Activated CD4-positive, alpha-beta T cell treated with anti-CD3 and anti-CD28 coated beads, Interleukin-2, amount 50 U/mL, for 24 hours (primary cell): ENCODE results near the gene KRTAP5-5.
"Not testable (repeated sequence)": the region's sequence is repeated elsewhere in the genome, so short reads cannot be mapped to it uniquely, and the experiment has no call there.

Experiments used
- DNase-seq, 2 donors: peaks; one replicate each; pipeline ENCODE4 v3.0.0-alpha.2; 2020; ENCODE audit warnings: low read depth in 1 of 2, low spot score in 1 of 2

The KRTAP5-5 gene, protein sequence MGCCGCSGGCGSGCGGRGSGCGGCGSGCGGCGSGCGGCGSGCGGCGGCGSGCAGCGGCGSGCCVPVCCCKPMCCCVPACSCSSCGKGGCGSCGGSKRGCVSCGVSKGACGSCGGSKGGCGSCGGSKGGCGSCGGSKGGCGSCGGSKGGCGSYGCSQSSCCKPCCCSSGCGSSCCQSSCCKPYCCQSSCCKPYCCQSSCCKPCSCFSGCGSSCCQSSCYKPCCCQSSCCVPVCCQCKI

DNA sequence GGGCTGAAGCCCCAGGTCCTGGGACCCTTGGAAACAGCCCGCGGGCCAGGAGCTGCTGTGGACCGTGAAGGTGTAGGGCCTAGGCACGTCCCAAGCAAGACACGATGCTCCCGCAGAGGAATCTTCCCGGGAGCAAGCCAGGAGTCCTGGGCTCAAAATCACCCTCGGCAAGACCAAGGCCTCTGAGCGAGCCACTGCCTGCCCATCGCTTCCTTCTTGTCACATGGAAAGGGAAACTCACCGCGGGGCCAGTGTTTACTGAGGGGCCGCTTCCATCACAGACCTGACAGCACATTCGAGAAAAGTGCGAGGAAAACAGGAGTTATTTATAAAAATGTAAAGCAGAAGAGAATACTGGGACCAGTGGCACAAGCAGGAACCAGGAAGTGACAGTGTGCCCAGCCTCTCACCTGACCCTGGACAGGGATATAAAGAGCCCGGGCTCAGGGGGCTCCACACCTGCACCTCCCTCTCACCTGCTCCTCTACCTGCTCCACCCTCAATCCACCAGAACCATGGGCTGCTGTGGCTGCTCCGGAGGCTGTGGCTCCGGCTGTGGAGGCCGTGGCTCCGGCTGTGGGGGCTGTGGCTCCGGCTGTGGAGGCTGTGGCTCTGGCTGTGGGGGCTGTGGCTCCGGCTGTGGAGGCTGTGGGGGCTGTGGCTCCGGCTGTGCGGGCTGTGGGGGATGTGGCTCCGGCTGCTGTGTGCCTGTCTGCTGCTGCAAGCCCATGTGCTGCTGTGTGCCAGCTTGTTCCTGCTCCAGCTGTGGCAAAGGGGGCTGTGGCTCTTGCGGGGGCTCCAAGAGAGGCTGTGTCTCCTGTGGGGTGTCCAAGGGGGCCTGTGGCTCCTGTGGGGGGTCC, at the start of gene KRTAP5-5:
Gene KRTAP5-5, plus strand, starts transcription at position 450 of the 860 bp plus-strand sequence. Its CDS starts 66 bp downstream, at position 516.
- no peak for DNase-seq

DNA sequence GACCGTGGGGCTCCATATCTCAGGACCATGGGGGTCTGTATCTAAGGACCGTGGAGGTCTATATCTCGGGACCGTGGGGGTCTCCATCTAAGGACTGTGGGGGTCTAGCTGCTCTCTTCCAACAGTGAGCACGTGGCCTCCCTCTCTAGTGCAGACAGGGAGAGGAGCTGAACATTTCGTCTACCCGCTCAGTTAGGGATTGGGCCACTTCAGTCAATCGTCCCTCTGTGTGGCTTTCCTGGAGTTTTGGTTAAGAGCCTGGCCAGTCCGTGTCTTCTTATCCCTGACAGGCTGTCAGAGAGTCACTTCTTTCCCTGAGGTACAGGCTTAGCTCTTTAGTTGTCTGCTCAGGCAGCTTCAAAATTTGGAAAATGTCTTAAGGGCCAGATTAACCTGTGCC, 47.6 kb upstream of the KRTAP5-5 start:
- no peak for DNase-seq

DNA sequence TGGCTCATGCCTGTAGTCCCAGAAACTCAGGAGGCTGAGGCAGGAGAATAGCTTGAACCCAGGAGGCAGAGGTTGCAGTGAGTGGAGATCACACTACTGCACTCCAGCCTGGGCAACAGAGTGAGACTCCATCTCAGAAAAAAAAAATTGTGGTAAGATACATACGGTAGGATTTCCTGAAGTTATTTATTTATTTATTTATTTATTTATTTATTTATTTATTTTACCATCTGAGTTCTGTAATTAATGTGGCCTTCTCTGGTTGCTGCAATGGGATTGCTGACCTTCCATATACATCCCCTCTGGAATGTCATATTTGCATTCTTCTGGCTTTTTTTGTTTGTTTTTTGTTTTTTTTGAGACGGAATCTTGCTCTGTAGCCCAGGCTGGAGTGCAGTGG, 46.7 kb upstream of the KRTAP5-5 start:
- DNase-seq = not testable (repeated sequence)

DNA sequence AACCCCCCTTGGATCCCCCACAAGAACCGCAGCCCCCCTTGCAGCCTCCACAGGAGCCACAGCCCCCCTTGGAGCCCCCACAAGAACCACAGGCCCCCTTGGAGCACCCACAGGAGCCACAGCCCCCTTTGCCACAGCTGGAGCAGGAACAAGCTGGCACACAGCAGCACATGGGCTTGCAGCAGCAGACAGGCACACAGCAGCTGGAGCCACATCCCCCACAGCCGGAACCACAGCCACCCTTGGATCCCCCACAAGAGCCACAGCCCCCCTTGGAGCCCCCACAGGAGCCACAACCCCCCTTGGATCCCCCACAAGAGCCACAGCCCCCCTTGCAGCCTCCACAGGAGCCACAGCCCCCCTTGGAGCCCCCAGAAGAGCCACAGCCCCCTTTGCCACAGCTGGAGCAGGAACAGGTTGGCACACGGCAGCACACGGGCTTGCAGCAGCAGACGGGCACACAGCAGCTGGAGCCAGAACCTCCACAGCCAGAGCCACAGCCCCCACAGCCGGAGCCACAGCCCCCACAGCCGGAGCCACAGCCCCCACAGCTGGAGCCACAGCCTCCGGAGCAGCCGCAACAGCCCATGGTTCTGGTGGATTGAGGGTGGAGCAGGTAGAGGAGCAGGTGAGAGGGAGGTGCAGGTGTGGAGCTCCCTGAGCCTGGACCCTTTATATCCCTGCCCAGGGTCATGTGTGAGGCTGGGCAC, 44.8 kb upstream of the KRTAP5-5 start, which contains the start of gene KRTAP5-1:
Gene KRTAP5-1, minus strand, starts transcription at position 623 of the 710 bp plus-strand sequence. Its CDS starts 34 bp downstream, at position 589.
- not testable (repeated sequence) for DNase-seq

DNA sequence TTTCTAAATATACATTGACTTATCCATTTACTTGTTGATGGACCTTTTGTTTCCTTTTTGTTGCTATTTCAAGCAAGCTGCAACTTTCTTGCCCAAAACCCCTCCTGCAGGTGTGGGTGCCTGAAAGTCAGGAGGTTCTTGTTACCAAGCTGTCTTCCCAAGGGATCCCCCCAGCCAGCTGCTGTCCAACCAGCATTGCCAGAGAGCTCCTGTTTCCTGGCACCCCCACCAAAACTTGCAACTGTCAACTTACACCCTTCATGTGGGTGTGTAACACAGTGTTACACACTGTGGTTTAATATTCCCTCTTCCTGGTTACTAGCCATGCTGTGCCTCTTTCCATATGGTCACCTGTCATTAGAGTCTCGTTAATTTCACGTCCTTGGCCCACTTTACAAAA, 42.9 kb upstream of the KRTAP5-5 start:
- DNase-seq = no peak

DNA sequence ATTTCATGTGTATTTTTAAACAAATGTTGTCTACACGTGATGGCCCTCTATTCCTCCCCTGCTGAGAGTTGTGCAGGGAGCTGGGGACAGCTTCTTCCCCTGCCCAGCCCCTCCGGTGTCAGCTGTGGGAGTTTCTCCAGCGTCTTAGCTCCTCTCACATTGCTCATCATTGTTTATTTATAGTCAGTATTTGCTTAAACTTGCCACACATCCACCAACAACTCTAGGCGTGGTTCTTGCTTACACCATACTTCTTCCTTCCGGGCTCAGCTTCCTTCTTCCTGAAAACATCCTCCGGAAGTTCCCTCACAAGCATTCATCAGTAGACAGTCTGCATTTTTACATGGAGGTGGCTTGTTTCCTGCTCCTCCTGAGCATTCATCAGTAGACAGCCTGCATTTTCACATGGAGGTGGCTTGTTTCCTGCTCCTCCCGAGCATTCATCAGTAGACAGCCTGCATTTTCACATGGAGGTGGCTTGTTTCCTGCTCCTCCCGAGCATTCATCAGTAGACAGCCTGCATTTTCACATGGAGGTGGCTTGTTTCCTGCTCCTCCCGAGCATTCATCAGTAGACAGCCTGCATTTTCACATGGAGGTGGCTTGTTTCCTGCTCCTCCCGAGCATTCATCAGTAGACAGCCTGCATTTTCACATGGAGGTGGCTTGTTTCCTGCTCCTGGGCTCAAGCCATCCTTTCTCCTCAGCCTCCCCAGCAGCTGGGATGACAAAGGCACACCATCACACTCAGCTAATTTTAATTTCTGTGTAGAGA, 40.2 kb upstream of the KRTAP5-5 start:
- DNase-seq = not testable (repeated sequence)

DNA sequence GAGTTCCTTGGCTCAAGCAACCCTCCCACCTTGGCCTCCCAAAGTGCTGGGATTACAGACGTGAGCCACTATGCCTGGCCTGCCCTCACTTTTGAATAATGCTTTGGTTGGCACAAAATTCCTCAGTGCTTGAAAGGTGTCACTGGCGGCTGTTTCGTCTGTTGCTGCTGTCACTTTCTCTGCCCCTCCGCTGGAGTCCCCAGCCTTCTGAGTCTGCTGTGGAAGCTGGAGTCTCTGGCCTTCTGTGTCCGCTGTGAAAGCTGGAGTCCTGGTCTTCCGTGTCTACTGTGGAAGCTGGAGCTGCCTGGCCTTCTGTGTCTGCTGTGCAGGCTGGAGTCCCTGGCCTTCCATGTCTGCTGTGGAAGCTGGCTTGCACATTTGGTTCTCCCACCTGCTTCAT, 39.6 kb upstream of the KRTAP5-5 start:
- no peak for DNase-seq

DNA sequence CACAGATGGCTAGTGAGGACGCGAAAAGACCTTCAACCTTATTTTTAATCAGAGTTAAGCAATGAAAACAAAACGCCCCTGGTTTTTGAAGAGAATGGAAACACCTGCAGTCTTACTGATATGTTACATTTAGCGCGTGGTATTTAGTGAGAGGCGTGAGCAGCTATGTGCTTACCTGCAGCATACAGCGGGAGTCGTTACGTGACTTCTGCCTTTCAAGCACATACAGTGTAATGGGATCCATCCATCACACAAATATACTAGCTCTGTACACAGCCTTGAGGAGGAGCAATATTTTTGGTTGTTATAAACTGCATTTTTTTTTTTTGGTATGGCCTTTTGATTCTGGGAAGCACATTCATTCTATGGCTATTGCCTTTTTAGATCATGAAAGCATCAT, 36.9 kb upstream of the KRTAP5-5 start:
- no peak for DNase-seq

DNA sequence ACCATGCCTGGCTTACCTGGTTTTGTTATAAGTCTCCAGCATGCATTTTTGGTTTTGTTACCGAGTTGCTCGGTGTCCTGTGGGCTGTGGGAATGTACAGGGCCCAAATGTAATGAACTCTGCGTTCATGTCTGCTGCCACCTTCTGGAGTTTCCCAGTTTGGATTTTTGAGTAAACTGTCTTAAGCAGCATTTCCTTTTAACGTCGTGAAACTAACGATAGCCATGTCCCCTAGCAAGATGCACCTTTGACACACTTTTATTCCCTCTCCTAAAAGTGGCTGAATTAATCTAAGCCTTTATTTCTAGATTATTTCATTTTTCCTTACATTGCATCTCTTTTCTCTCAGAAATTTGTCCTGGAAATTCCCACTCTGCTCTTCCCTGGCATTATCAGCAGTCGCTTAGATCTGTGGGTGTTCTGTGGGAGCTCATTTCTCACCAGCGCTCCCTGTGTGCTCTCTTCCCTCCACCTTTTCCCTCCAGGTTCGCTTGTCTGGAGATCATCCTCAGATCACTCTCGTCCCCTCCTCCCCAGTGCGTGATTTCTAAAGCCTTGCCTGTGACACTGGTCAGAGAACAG, 33.5 kb upstream of the KRTAP5-5 start:
- DNase-seq = not testable (repeated sequence)

DNA sequence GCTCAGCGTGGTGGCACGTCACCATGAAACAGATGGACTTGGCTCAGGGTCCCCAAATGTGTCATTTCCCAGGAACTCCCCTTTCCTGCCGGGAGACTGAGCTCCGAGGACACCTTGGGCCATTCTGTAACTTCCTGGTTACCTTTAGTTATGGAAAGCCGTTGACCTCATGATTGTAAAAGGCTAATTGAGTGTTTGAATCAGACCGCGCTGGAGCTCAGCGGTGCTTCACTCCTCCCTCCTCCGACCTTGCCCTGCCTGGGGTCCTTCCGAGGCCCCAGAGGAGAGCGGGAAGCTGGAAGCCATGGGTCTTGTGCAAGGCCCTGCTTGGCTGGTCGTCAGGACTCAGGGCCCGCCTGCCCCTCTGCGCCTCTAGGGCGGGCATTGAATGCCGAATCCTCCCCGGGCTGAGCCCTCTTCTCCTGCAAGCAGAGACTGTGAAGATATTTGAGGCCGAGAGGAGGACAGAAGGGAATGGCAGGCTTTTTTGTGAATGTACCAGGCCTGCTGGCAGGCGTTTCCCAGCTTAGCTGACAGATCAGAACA, 32.9 kb upstream of the KRTAP5-5 start:
- DNase-seq = not testable (repeated sequence)

DNA sequence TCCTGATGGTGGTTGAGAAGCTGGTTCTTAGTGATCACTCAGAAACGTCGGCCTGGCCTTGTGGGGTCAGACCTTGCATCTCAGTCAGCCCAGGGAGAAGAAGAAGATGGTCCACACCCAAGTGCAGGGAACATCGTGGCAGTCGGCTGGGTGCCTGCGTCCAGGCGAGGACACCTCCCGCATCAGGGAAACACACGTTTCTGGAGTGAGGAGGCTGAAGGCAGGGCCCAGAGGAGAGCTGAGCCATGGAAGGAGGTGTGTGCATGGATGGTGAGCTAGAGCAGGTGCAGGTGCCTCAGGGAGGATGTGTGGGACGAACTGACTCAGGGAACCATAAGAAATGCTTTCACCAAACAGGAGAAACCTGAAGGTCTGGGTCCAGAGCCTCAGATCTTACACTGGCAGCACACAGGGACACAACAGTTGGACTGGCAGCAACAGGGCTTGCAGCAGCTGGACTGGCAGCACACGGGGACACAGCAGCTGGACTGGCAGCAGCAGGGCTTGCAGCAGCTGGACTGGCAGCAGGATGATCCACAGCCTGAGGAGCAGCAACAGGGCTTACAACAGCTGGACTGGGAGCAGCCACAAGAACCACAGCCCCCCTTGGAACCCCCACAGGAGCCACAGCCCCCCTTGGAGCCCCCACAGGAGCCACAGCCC, 32.1 kb upstream of the KRTAP5-5 start:
- DNase-seq = no peak

DNA sequence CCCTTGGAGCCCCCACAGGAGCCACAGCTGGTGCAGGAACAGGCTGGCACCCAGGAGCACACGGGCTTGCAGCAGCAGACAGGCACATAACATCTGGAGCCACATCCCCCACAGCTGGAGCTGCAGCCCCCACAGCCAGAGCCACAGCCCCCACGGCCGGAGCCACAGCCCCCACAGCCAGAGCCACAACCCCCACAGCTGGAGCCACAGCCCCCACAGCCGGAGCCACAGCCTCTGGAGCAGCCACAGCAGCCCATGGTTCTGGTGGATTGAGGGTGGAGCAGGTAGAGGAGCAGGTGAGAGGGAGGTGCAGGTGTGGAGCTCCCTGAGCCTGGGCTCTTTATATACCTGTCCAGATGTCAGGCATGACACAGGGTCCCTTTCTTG, 31.6 kb upstream of the KRTAP5-5 start, which contains the start of gene KRTAP5-2:
Gene KRTAP5-2, minus strand, starts transcription at position 301 of the 387 bp plus-strand sequence. Its CDS starts 44 bp downstream, at position 257.
- no peak for DNase-seq

DNA sequence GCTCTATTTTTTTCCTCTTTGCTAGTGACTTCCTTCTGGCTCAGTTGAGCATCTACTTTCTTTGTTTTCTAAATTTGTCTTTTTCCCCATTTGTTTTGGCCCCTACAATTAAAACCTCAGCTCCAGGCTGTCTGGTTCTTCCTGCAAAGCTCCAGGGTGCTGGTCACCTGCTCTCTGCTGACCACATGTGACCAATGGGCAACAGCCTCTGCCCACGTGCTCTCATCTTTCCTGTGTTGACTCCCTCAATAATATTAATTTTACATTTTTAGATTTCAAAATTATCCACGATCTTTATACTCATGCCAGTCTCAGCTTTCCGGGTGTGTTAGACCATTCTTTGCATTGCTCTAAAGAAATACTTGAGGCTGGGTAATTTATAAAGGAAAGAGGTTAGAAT, 31.2 kb upstream of the KRTAP5-5 start:
- DNase-seq = not testable (repeated sequence)

DNA sequence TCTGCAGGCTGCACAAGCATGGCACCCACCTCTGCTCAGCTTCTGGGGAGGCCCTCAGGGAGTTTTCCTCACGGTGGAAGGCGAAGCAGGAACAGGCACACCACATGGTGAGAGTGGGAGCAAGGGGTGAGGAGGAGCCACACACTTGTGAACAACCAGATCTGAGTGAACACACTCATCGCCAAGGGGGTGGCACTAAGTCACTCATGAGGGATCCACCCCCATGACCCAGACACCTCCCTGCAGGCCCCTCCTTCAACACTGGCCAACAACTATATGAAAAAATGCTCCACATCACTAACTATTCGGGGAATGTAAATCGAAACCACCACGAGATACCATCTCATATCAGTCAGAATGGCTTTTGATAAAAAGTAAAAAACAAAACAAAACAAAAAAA, 30.8 kb upstream of the KRTAP5-5 start:
- DNase-seq = no peak

DNA sequence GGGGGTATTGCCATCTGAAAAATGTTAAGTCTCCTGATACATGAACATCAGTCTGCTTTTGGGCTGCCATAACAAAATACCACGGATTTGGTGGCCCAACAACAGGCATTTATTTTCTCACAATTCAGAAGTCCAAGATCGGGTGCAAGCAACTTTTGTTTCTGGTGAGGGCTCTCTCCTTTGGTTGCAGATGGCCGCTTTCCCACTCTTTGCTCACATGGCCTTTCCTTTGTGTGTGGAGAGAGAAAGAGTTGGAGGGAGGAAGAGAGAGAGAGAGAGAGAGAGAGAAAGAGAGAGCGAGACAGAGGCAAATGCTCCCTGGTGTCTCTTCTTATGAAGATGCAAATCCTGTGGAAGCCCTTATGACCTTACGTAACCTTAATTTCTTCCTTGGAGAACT, 28.9 kb upstream of the KRTAP5-5 start:
- DNase-seq = no peak

DNA sequence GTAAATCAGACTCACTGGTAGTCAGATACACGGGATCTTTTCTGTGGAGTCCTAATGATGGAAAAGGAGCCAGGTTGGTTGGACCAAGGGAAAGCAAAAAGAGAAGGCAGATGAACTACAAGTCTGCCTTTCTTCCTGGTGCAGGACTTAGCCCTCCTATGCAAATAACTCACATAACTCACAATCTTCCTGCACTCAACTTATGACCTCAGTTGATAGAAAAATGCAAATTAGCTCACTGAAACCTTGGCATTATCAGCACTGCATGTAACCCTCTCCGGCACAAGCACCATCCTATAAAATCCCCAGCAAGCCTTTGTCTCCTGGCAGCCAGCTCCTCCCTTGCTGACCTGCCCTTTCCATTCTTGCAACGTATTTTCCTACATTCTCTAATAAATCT, 27.9 kb upstream of the KRTAP5-5 start:
- DNase-seq = not testable (repeated sequence)

DNA sequence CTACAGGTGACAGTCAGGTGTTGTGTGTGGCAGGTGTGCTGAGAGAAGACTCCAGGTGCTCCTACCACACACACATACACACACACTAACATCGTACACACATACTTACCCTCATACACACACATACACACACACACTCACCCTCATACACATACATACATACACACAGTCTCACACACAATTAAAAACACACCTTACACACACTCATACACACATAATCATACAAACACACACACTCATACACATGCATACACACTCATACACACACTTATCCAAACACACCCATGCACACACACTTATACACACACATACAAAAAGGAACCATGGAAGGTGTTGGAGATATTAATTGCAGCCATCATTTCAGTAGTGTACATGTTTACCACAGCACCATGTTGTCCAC, 25.9 kb upstream of the KRTAP5-5 start:
- no peak for DNase-seq

DNA sequence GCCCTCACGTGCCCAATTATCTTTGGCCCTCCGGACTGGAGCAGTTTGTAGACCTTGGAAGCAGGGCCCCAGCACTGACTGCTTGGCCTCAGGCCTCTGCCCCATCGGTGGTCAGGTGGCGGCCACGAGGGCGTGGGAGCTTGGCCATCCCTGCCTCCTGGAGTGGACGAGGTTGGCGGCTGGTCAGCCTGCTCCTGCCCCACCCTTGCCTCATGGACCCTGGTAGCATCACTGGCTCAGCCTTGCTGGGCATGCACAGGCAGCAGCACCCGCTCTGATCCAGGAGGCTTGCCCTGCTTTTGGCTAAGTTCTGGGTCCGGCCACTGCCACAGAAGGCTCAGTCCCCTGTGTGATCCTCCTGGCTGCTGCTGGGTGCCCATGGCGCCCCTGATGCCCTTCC, 25.4 kb upstream of the KRTAP5-5 start:
- DNase-seq = no peak

DNA sequence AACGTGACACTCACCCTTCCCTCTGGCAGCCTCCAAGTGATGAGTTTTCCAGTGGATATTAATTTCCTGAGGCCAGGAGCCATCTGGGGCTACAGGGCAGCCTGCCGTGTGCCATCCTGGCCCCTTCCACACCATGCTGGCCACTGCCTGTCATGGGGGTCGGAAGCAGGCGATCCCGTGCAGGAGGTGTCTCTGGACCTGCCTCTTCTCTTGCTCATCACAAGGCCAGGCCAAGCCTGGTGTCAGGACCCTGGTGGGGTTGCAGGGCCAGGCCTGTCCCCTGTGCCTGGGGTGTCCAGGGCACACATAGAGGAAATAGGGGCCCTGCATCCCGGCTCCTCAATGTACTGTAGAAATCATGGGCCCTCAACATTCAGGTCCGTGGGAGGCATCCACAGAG, 24.9 kb upstream of the KRTAP5-5 start:
- DNase-seq = no peak

DNA sequence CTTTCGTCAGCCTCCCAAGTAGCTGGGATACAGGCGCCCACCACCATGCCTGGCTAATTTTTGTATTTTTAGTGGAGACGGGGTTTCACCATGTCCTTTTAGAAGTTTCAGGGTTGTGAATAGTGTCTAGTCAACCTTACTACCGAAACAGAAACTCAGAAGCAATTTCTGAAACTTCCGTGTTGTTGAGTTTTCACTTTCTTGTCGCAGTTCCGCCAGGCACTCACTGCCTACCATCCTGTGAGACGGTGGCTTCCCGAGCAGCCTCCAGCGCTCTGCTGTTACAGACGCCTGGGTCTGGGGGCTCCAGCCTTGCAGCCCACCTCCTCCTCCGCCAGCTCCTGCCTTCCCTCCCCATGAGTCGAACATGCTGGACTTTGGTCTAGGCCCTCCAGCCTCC, 23.7 kb upstream of the KRTAP5-5 start:
- not testable (repeated sequence) for DNase-seq
